GM12892 (cell line): ENCODE measurements around the gene DNAJB14.
"Not testable (repeated sequence)": the region's sequence is repeated elsewhere in the genome, so short reads cannot be mapped to it uniquely, and the experiment has no call there.

Experiments
- DNase-seq: peaks from one replicate; pipeline ENCODE4 v3.0.0; 2011; ENCODE audit not compliant: insufficient read length
- FAIRE-seq: peaks from 2 replicates; lab custom pipeline; 2011; peaks lifted over from hg19 to GRCh38; lab: Jason Lieb, UNC
- POLR2A ChIP-seq: IDR thresholded peaks from 2 replicates; pipeline ENCODE4 v1.6.1; 2011; ENCODE audit warnings: low read depth, low read length, control low read depth
- POLR2AphosphoS5 ChIP-seq: IDR thresholded peaks from 2 replicates; pipeline ENCODE4 v1.6.1; 2011; ENCODE audit warnings: low read depth, low read length, control low read depth
- TAF1 ChIP-seq: IDR thresholded peaks from 2 replicates; pipeline ENCODE4 v1.6.1; 2011; ENCODE audit warnings: low read depth, mild to moderate bottlenecking, control low read depth, low read length, borderline replicate concordance

Gene DNAJB14

DNA sequence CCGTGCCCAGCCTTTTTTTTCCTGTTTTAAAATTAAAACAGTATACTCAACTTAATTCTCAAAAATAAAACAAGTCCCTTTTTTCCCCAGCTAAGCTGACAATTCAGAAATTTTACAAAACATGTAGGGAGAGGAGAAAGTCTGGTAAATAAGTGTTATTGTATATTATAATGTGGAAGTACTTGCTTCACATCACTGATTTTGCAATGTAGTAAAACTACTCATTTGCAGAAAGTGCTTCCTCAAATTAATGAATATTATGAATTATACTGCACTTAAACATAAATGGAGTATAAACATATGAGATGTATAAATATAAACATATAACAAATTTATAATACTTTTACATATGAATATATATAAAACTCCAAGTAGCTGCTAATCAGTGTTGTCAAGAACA, 15.3 kb upstream of the DNAJB14 start:
- no peak for FAIRE-seq
- DNase-seq, result no peak
- TF ChIP-seq POLR2AphosphoS5 (no peak), TAF1 (no peak), POLR2A (no peak)

DNA sequence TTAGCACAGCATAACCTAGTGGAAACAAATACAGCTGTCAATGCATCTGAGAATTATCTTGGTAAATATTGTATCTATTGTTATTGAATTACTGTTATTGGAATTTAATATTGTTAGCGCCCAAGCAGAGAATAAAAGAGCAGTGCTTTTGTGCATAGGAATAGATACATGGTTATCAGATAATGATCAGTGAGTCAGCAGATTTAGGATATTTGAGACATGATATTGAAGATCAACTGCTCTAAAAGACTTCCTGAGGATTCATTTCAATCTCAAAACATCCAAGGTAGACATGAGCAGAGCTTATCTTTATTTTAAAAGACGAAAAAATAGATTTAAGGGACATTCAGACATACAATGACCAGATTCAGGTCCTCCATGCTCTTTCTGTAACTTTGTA, 14.2 kb upstream of the DNAJB14 start:
- FAIRE-seq, result no peak
- TF ChIP-seq POLR2AphosphoS5 (no peak), POLR2A (no peak), TAF1 (no peak)
- DNase-seq, result no peak

GRCh38 chr4:99958207-99958606, 11.8 kb upstream of the DNAJB14 start:
- FAIRE-seq, DNase-seq: not testable (repeated sequence)

- FAIRE-seq (no peak), DNase-seq (no peak)
- TF ChIP-seq TAF1, result no peak
- TF ChIP-seq POLR2AphosphoS5, result no peak
- no peak for TF ChIP-seq POLR2A
Measured at GRCh38 chr4:99950913-99951254, 4.5 kb upstream of the DNAJB14 start.

GRCh38 chr4:99949999-99950912, 3.8 kb upstream of the DNAJB14 start, which contains the start of gene H2AZ1:
H2AZ1 (minus strand) TSS chr4:99950275; CDS start chr4:99950170, 105 bp downstream.
- FAIRE-seq (peak; percentile 94), DNase-seq (peak; percentile 85)
- peak; percentile 96 for TF ChIP-seq TAF1
- peak; percentile 100 for TF ChIP-seq POLR2A
- TF ChIP-seq POLR2AphosphoS5, result peak; percentile 100

- 0 out of 2 replicates have a peak, but pooled peaks have one; percentile 48 for TF ChIP-seq TAF1
- TF ChIP-seq POLR2A, result no peak
- FAIRE-seq (peak; percentile 77), DNase-seq (peak; percentile 30)
Measured at GRCh38 chr4:99949034-99949998, 2.9 kb upstream of the DNAJB14 start.

- no peak for DNase-seq
- TF ChIP-seq POLR2AphosphoS5, result no peak
- FAIRE-seq, result no peak
Measured at GRCh38 chr4:99947608-99948007, 1.2 kb upstream of the DNAJB14 start.

GRCh38 chr4:99947190-99947578, 766 bp upstream of the DNAJB14 start:
- DNase-seq, result no peak
- no peak for FAIRE-seq
- TF ChIP-seq POLR2AphosphoS5, result no peak
- TF ChIP-seq POLR2A, result no peak
- no peak for TF ChIP-seq TAF1

DNA sequence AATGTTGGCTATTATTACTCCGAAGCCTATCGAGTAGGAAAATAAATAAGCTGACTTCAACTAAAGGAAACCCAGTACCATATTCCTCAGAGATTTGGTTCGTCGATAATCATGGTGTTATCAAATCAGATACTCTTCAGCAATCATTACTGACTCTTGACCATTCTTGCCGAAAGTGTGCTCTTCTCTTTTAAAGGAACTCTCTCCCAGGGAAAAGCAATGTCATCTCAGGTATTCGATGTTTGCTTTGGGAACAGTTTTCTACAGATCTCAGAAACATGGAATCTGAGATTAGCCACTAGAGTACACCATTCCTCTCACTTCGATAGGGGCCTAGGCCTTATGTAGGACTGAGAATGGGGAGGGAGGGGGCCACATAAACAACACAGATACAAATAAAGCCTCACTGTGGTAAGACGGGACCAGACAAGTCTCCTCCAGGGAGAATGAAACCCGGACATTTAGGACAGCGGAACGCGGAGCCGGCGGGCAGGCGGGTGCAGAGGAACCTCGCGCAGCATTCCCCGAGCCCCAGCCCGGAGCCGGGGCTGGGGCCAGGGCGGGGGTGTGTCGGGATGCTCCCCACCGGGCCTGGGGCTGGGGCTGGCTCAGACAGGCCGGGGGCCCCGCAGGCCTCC, 581 bp downstream of the DNAJB14 start:
- DNase-seq (no peak), FAIRE-seq (peak; percentile 81)
- TF ChIP-seq POLR2A (no peak), TAF1 (no peak), POLR2AphosphoS5 (no peak)

- DNase-seq, result no peak
- no peak for FAIRE-seq
- TF ChIP-seq TAF1 (no peak), POLR2AphosphoS5 (no peak), POLR2A (no peak)
Measured at GRCh38 chr4:99943904-99944437, 2.4 kb downstream of the DNAJB14 start.

DNA sequence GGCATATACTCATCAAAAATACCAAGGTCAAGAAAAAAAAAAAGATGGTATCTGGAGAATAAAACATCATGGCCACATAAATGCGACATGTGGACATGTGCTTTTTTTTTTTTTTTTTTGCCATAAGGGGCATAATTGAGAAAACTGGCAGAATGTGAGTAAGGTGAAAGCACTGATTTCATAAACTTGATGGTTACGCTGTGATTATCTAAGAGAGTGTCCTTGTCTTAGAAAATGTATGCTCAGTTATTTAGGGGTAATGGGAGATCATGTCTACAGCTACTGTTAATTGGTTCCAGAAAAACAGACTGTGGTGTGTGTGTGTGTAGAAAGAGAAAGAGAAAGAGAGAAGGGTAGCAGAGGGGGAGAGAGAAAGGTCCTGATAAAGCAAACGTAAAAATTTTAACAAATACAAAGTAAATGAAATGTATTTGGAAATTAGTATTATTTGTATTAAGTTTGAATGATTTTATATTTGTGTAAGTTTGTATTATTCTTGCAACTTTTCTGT, 8.1 kb downstream of the DNAJB14 start:
- no peak for DNase-seq
- no peak for FAIRE-seq
- TF ChIP-seq POLR2A (no peak), TAF1 (no peak), POLR2AphosphoS5 (no peak)
